Astrocyte of the cerebellum (primary cell): ENCODE measurements around the gene PRKN.
A peak's percentile ranks its signal among the peaks of the same experiment; 100 is the strongest.

ENCODE experiments used
- DNase-seq: peaks from one replicate; pipeline ENCODE4 v3.0.0-alpha.2; 2011; ENCODE audit warnings: low read depth
- H3K4me3 ChIP-seq: 2 replicates; pipeline ENCODE4 v1.5.1; 2011; ENCODE audit warnings: mild to moderate bottlenecking, low read depth, low read length, moderate library complexity
- CTCF ChIP-seq: IDR thresholded peaks from 2 replicates; pipeline ENCODE4 v1.5.1; 2012; ENCODE audit warnings: low read length, low read depth, moderate library complexity, mild to moderate bottlenecking; ENCODE audit errors: missing control alignments
- in situ Hi-C: cut with HindIII; loops from 2 replicates; pipeline ENCODE4 v1.10.0; 2017; ENCODE audit warnings: low sequenced_read_pairs

The PRKN gene

DNA sequence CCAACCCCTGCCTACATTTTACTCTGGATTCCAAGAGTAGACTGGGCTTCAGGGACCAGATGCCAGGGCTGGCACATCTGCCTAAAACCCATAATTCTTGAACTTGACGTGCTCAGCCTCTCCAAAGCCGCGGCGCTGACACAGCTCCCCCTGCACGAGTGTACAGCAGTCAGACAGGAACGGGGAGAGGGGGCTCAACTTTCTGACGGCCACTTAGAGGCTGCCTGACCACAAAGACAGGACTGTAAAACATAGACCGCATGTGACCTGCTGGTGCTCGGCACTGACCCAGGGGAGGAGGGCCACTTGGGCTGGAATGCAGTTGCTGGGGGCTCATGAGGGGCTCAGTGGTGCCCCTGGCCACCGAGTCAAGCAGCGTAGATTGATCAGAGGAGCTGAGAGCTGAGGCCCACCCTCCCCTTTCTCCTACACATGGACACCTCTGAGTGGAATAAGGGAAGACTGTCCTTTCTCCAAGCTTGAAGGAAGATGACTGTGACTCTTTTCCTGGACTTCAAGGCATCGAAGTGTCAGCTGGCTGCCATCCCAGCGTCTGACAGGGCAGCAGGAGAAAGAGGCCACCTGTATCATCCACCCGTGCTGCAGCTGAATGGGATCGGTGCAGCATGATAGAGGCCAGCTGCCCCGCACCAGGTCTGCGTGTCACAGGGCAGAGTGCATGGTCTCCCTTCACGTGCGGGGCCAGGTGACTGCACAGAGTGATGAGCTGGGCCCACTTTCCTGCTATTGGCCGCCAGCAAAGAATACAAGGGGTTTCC, 1282.4 kb downstream of the PRKN start:
- DNase-seq, result no peak
- H3K4me3 ChIP-seq, result no peak overlapping the region
- TF ChIP-seq CTCF, result no peak
- in situ Hi-C loops, result no loop called here

- peak; percentile 63 for DNase-seq
- in situ Hi-C loops, result no loop called here
- no peak overlapping the region for H3K4me3 ChIP-seq
- TF ChIP-seq CTCF, result peak; percentile 46
Measured at GRCh38 chr6:161444464-161444863, 1283.1 kb downstream of the PRKN start.

DNA sequence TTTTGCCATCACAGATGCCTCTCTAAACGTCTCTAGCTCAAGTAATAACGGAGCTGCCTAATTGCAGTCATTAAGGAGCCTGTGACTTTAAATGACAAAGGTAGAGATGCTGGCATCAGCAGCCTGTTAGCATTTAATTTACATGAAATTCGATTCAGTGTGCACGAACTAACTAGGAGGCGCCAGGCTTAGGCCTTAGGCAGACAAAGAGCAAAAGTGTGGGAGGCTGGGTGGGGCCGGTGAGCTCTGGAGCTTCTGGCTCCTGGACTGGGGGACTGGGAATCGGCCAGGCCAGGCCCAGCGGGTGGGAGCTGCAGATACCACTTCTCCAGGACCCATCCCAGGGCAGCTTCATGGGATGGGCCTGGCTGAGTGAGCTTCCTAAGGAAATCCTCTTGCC, 1283.7 kb downstream of the PRKN start:
- DNase-seq, result peak; percentile 49
- in situ Hi-C loops, result no loop called here
- TF ChIP-seq CTCF, result peak; percentile 11

GRCh38 chr6:161442420-161442819, 1285.1 kb downstream of the PRKN start:
- no peak overlapping the region for H3K4me3 ChIP-seq
- DNase-seq, result no peak
- in situ Hi-C loops, result no loop called here
- no peak for TF ChIP-seq CTCF

More for the DNA sequence above, 1283.7 kb downstream of the PRKN start:
- H3K4me3 ChIP-seq, result no peak overlapping the region

DNA sequence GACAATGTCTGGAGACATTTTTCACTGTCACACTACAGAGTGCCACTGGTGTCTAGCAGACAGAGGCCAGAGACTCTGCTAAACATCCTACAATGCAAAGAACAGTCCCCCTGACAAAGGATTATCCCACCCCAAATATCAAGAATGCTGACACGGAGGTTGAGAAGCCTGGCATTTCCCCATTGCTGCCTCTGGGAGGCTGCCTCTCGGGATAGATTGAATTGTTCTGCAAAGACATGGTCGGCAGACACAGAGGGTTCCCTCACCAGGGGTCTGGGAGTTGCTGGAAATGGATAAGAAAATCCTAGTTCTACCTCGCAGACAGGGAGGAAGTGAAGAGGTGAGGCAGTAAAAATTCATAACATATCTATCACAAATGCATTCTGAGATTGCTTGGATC, 1287.3 kb downstream of the PRKN start:
- no peak for TF ChIP-seq CTCF
- H3K4me3 ChIP-seq, result no peak overlapping the region
- no peak for DNase-seq
- in situ Hi-C loops, result no loop called here

DNA sequence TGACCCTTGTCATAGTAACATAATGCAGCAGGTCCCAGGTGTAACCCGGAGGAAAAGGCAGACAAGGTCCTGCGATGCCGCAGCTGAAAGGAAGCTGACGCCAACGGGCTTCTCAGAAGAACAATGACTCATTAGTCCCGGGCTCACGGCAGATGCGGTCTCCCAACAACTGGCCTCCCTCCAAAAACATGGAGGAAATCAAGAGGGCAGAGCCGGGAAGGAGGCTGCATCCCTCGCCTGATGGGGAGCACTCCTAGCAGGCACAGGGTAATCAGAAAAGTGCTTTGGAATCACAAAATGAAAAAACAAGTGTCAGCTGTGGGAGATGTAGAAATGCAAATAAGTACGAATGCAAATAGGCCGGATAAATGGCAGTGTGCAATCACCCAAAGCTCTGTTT, 1288.5 kb downstream of the PRKN start:
- DNase-seq, result peak; percentile 94
- no peak for TF ChIP-seq CTCF
- H3K4me3 ChIP-seq, result no peak overlapping the region
- in situ Hi-C loops, result no loop called here
